Lung (tissue), 12 donors: Measurements from ENCODE around the gene DNAL1. TPM values are rescaled to one million over a fixed set of nuclear protein-coding genes. Genes with fewer than 3 reads are reported as not detected.

Source experiments
- ATAC-seq: fragments of 200-7000 bp; cut with Tn5 transposase; one replicate; pipeline ENCODE4 v1.9.1; 2020; ENCODE audit warnings: moderate number of reproducible peaks; ENCODE audit not compliant: insufficient read depth, low FRiP score
- DNase-seq, 3 donors: peaks; one replicate each; pipeline ENCODE4 v3.0.0-alpha.2; 2013 to 2017
- H3K27ac ChIP-seq, 2 donors: one replicate each; pipeline ENCODE4 v1.5.1; 2013; ENCODE audit warnings: mild to moderate bottlenecking in 2 of 2, moderate library complexity in 2 of 2, control low read depth in 1 of 2, inconsistent platforms in 1 of 2, low read depth in 1 of 2, low read length in 1 of 2
- H3K27me3 ChIP-seq, 3 donors: one replicate each; pipeline ENCODE4 v1.5.1; 2013; ENCODE audit warnings: low read length in 2 of 3; ENCODE audit not compliant: control insufficient read depth in 3 of 3, insufficient read depth in 3 of 3
- H3K36me3 ChIP-seq, 4 donors: one replicate each; pipeline ENCODE4 v1.5.1; 2013; ENCODE audit warnings: low read length in 4 of 4, mild to moderate bottlenecking in 1 of 4, moderate library complexity in 1 of 4; ENCODE audit not compliant: control insufficient read depth in 4 of 4, insufficient read depth in 4 of 4
- H3K4me1 ChIP-seq, 5 donors: one replicate each; pipeline ENCODE4 v1.5.1; 2013; ENCODE audit warnings: low read length in 5 of 5, mild to moderate bottlenecking in 2 of 5, moderate library complexity in 1 of 5; ENCODE audit not compliant: control insufficient read depth in 5 of 5, insufficient read depth in 5 of 5
- H3K4me3 ChIP-seq: one replicate; pipeline ENCODE4 v1.5.1; 2013; ENCODE audit warnings: mild to moderate bottlenecking, control low read depth, moderate library complexity
- H3K9ac ChIP-seq, 2 donors: one replicate each; pipeline ENCODE4 v1.5.1; 2013; ENCODE audit warnings: low read length in 2 of 2, control low read depth in 1 of 2; ENCODE audit not compliant: insufficient read depth in 1 of 2
- H3K9me3 ChIP-seq, 4 donors: one replicate each; pipeline ENCODE4 v1.5.1; 2013; ENCODE audit warnings: low read length in 3 of 4, mild to moderate bottlenecking in 1 of 4, moderate library complexity in 1 of 4; ENCODE audit not compliant: control insufficient read depth in 4 of 4, insufficient read depth in 3 of 4
- CTCF ChIP-seq: IDR thresholded peaks from 2 replicates; pipeline ENCODE4 v1.5.1; 2012; ENCODE audit warnings: mild to moderate bottlenecking; ENCODE audit errors: control extremely low read depth, extremely low read depth
- WGBS, 2 donors: extraction: QIAGEN DNeasy Blood & Tissue Kit; methylation state at CpG; one replicate each; pipeline ENCODE4 v1.1.7; 2013; 5-methylcytosine and 5-hydroxymethylcytosine counted together
- polyA plus RNA-seq, 2 donors: library from polyadenylated mRNA; stranded (reverse); fragments of 200-250 nt; gene quantifications; one replicate each; pipeline ENCODE4 v1.2.1, GENCODE V29; 2013
- total RNA-seq, 2 donors: library from RNA; depleted of rRNA in 1 of 2; stranded (reverse); fragments of >200 nt in 1 of 2; gene quantifications; one replicate each; pipeline ENCODE4 v1.2.1, GENCODE V29; 2014 to 2021
- donor health status: control.
- donor health status: control.
- donor health status: Bipolar disorder and iron deficiency.
- donor health status: healthy.
- donor health status: DM: yes; HTN: yes; CAD: no.

The DNAL1 gene
- total and polyA plus RNA-seq, 4 donors, result 5.7 to 25.5 (median 16.6) TPM

- Histone ChIP-seq H3K27ac (peak overlapping the region; percentile 46 to 48), H3K4me3 (no peak overlapping the region), H3K9me3 (no peaks in the 10 kb centered on the region), H3K27me3 (no peaks in the 10 kb centered on the region), H3K9ac (peak overlapping the region in 1 of 2 donors; percentile 74), H3K36me3 (peaks cover 3 to 51% (median 36%) of the 10 kb centered on the region in 4 donors), H3K4me1 (peaks cover 0 to 40% (median 13%) of the 10 kb centered on the region in 5 donors)
- ATAC-seq (no peak), DNase-seq (peak; percentile 74 to 85 (median 83))
- WGBS, 2 donors, result 80 to 86% methylated on average over 54 to 55 of the region's 55 CpGs
- no peak for TF ChIP-seq CTCF
These were observed 73.8 kb downstream of the DNAL1 start for GRCh38 chr14:73718418-73719251.

- TF ChIP-seq CTCF, result no peak
- ATAC-seq, result no peak
- Histone ChIP-seq H3K36me3 (peaks cover 3 to 53% (median 41%) of the 10 kb centered on the region in 4 donors), H3K4me3 (no peak overlapping the region), H3K27me3 (no peaks in the 10 kb centered on the region), H3K9ac (peak overlapping the region in 1 of 2 donors; percentile 27), H3K27ac (no peak overlapping the region), H3K4me1 (peaks cover 0 to 40% (median 13%) of the 10 kb centered on the region in 5 donors), H3K9me3 (no peaks in the 10 kb centered on the region)
- no peak for DNase-seq
- 95 to 96% methylated on average over 13 of the region's 13 CpGs for WGBS, 2 donors
These were observed 74.6 kb downstream of the DNAL1 start for GRCh38 chr14:73719361-73719760.

- H3K27me3 ChIP-seq, result no peaks in the 10 kb centered on the region
- no peak for TF ChIP-seq CTCF
- ATAC-seq (no peak), DNase-seq (no peak)
- H3K4me3 ChIP-seq, result no peak overlapping the region
- no peak overlapping the region for H3K27ac ChIP-seq
- H3K36me3 ChIP-seq, result peaks cover 3 to 56% (median 45%) of the 10 kb centered on the region in 4 donors
- H3K9ac ChIP-seq, result peak overlapping the region in 1 of 2 donors; percentile 27
- 91 to 96% methylated on average over 8 of the region's 8 CpGs for WGBS, 2 donors
- H3K9me3 ChIP-seq, result no peaks in the 10 kb centered on the region
- H3K4me1 ChIP-seq, result peaks cover 0 to 36% (median 13%) of the 10 kb centered on the region in 5 donors
These were observed 75.0 kb downstream of the DNAL1 start for GRCh38 chr14:73719791-73720190.
